ENCODE data around the gene CADPS2.

GRCh38 chr7:122849322-122849956 lies 36.8 kb downstream of the CADPS2 start:
- TF ChIP-seq POLR2A (IDR thresholded peaks at IDR 0.05) (no peak), CTCF (IDR thresholded peaks at IDR 0.05) (no peak)

Data from body of pancreas (tissue), 4 donors.